Panc1 (cell line): ENCODE data around the gene CRYBG3. TPM values are rescaled to one million over a fixed set of nuclear protein-coding genes. Genes with fewer than 3 reads are reported as not detected.
A peak's percentile ranks its signal among the peaks of the same experiment; 100 is the strongest.

Source experiments
- ATAC-seq: fragments of 200-7000 bp; cut with Tn5 transposase; 2 replicates; pipeline ENCODE4 v1.9.1; 2020; ENCODE audit warnings: mild to moderate bottlenecking, moderate library complexity
- BruUV-seq: library from RNA; stranded (reverse); fragments of 400-500 nt; replicated peaks from 2 replicates; lab custom pipeline; 2021; lab: Mats Ljungman, UMichigan
- CTCF ChIA-PET: fragments of 300-600 bp; sonication (Branson Sonifier 250); formaldehyde crosslinking; loops from one replicate; lab custom pipeline; 2022; ENCODE audit warnings: antibody characterized with exemption; lab: Charles Lee
- POLR2A ChIA-PET: fragments of 300-600 bp; sonication (Branson Sonifier 250); formaldehyde crosslinking; loops from one replicate; lab custom pipeline; 2022; ENCODE audit warnings: antibody characterized with exemption; lab: Charles Lee
- DNase-seq: peaks from one replicate; pipeline ENCODE4 v3.0.0-alpha.2; 2010; ENCODE audit warnings: low read depth, low spot score
- H3K27ac ChIP-seq: 2 replicates; pipeline ENCODE4 v1.5.1; 2011; ENCODE audit warnings: mild to moderate bottlenecking, low read length, inconsistent platforms
- H3K27me3 ChIP-seq: fragments of 200-500 bp; sonication (Bioruptor generic); 2 replicates; pipeline ENCODE4 v1.6.0; 2014; ENCODE audit warnings: low read length, inconsistent platforms; ENCODE audit not compliant: control insufficient read depth, insufficient read depth
- H3K36me3 ChIP-seq: fragments of 200-500 bp; sonication (Bioruptor generic); 2 replicates; pipeline ENCODE4 v1.5.1; 2014; ENCODE audit warnings: inconsistent platforms, mild to moderate bottlenecking, low read length, moderate library complexity; ENCODE audit not compliant: control insufficient read depth, insufficient read depth
- H3K4me1 ChIP-seq: 2 replicates; pipeline ENCODE4 v1.5.1; 2011; ENCODE audit warnings: inconsistent platforms, mild to moderate bottlenecking, low read length, moderate library complexity; ENCODE audit not compliant: control insufficient read depth, insufficient read depth
- H3K4me3 ChIP-seq, 2 experiments: 2 replicates each; pipeline ENCODE4 v1.5.1; 2011 to 2012; ENCODE audit warnings: low read depth in 2 of 2, low read length in 2 of 2, mild to moderate bottlenecking in 2 of 2, inconsistent platforms in 1 of 2, moderate library complexity in 1 of 2
- H3K9me3 ChIP-seq: fragments of 200-500 bp; sonication (Bioruptor generic); 2 replicates; pipeline ENCODE4 v1.5.1; 2014; ENCODE audit warnings: low read depth, mild to moderate bottlenecking, inconsistent platforms, low read length, moderate library complexity; ENCODE audit not compliant: control insufficient read depth, insufficient read depth
- POLR2AphosphoS5 ChIP-seq: IDR thresholded peaks from 2 replicates; pipeline ENCODE4 v1.6.1; 2012; ENCODE audit warnings: mild to moderate bottlenecking, low read depth, low read length, moderate library complexity
- SIN3A ChIP-seq: IDR thresholded peaks from 2 replicates; pipeline ENCODE4 v1.6.1; 2012; ENCODE audit warnings: low read depth, mild to moderate bottlenecking, low read length, moderate library complexity, borderline replicate concordance; ENCODE audit not compliant: insufficient read depth
- TCF7L2 ChIP-seq: IDR thresholded peaks from 2 replicates; pipeline ENCODE4 v1.6.1; 2011; ENCODE audit warnings: mild to moderate bottlenecking, low read depth, low read length, inconsistent platforms
- in situ Hi-C: cut with HindIII; loops from 2 replicates; pipeline ENCODE4 v1.10.0; 2016; ENCODE audit warnings: low sequenced_read_pairs, low pct_unique_long_range_greater_than_20kb
- intact Hi-C: fragments of 100-400 bp; cut with micrococcal nuclease; formaldehyde crosslinking; loops from one replicate; pipeline ENCODE4 v1.10.0; 2022; ENCODE audit not compliant: unreplicated experiment
- total RNA-seq: library from RNA; stranded (reverse); gene quantifications from one replicate; pipeline ENCODE4 v1.2.1, GENCODE V29; 2021; ENCODE audit not compliant: unreplicated experiment
- TF ChIP-seq, protein P1 (sequence below): fragments of 450-650 bp; IDR thresholded peaks from 2 replicates; pipeline ENCODE4 v1.5.1; 2017; ENCODE audit warnings: mild to moderate bottlenecking
- TF ChIP-seq, protein P2 (sequence below), 2 experiments: IDR thresholded peaks; 2 replicates each; pipeline ENCODE4 v1.6.1; 2011 to 2012; ENCODE audit warnings: low read depth in 2 of 2, control low read depth in 1 of 2, low read length in 1 of 2, mild to moderate bottlenecking in 1 of 2, moderate library complexity in 1 of 2; ENCODE audit not compliant: insufficient read depth in 1 of 2

Gene CRYBG3
- total RNA-seq, 1 experiment from 2014 or later = 24.6 TPM

DNA sequence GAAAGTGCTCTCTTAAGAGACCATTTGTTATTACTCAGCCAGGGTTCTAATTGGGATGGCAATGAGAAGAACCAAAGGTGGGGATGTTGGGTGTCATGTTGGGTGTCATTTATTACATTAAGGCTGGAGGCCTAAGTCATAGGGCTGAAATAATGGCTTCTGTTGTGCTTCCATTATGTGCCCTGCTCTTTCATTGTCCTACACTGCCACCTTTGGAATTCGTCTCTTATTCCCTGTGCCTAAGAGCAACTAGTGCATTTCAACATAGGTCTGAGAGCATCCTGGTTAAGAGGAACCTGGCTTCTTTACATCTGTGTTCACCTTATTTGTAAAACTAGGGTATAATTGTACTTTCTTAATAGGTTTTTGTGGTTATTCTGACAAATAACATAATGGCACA is 118.2 kb downstream of the CRYBG3 start:
- no peak overlapping the region for H3K27ac ChIP-seq
- no TSS peak for BruUV-seq
- TF ChIP-seq, protein P1, sequence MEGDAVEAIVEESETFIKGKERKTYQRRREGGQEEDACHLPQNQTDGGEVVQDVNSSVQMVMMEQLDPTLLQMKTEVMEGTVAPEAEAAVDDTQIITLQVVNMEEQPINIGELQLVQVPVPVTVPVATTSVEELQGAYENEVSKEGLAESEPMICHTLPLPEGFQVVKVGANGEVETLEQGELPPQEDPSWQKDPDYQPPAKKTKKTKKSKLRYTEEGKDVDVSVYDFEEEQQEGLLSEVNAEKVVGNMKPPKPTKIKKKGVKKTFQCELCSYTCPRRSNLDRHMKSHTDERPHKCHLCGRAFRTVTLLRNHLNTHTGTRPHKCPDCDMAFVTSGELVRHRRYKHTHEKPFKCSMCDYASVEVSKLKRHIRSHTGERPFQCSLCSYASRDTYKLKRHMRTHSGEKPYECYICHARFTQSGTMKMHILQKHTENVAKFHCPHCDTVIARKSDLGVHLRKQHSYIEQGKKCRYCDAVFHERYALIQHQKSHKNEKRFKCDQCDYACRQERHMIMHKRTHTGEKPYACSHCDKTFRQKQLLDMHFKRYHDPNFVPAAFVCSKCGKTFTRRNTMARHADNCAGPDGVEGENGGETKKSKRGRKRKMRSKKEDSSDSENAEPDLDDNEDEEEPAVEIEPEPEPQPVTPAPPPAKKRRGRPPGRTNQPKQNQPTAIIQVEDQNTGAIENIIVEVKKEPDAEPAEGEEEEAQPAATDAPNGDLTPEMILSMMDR = peak; percentile 20; the same call in 1 of the 2 replicates
- no peak for TF ChIP-seq POLR2AphosphoS5
- TF ChIP-seq, protein P2, sequence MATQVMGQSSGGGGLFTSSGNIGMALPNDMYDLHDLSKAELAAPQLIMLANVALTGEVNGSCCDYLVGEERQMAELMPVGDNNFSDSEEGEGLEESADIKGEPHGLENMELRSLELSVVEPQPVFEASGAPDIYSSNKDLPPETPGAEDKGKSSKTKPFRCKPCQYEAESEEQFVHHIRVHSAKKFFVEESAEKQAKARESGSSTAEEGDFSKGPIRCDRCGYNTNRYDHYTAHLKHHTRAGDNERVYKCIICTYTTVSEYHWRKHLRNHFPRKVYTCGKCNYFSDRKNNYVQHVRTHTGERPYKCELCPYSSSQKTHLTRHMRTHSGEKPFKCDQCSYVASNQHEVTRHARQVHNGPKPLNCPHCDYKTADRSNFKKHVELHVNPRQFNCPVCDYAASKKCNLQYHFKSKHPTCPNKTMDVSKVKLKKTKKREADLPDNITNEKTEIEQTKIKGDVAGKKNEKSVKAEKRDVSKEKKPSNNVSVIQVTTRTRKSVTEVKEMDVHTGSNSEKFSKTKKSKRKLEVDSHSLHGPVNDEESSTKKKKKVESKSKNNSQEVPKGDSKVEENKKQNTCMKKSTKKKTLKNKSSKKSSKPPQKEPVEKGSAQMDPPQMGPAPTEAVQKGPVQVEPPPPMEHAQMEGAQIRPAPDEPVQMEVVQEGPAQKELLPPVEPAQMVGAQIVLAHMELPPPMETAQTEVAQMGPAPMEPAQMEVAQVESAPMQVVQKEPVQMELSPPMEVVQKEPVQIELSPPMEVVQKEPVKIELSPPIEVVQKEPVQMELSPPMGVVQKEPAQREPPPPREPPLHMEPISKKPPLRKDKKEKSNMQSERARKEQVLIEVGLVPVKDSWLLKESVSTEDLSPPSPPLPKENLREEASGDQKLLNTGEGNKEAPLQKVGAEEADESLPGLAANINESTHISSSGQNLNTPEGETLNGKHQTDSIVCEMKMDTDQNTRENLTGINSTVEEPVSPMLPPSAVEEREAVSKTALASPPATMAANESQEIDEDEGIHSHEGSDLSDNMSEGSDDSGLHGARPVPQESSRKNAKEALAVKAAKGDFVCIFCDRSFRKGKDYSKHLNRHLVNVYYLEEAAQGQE (IDR thresholded peaks at IDR 0.05; ENCODE audit: insufficient read depth in 1 of 2, low read depth in 2 of 2, low read length in 1 of 2) = no peak
- TF ChIP-seq TCF7L2 = no peak
- no peak for TF ChIP-seq SIN3A
- no peaks in the 10 kb centered on the region for H3K9me3 ChIP-seq
- ChIA-PET POLR2A (no interaction called here), CTCF (no interaction called here)
- DNase-seq = no peak
- in situ Hi-C loops (no loop called here), intact Hi-C loops (loop anchor here (10.0 kb wide), 1 partner anchor 145 kb away; no protein-coding TSS in a partner anchor)
- H3K4me1 ChIP-seq = no peaks in the 10 kb centered on the region
- no peak overlapping the region for H3K4me3 ChIP-seq
- H3K27me3 ChIP-seq = no peaks in the 10 kb centered on the region
- ATAC-seq = peak; percentile 74; the same call in 1 of the 2 replicates
- H3K36me3 ChIP-seq = peaks cover 31% of the 10 kb centered on the region

DNA sequence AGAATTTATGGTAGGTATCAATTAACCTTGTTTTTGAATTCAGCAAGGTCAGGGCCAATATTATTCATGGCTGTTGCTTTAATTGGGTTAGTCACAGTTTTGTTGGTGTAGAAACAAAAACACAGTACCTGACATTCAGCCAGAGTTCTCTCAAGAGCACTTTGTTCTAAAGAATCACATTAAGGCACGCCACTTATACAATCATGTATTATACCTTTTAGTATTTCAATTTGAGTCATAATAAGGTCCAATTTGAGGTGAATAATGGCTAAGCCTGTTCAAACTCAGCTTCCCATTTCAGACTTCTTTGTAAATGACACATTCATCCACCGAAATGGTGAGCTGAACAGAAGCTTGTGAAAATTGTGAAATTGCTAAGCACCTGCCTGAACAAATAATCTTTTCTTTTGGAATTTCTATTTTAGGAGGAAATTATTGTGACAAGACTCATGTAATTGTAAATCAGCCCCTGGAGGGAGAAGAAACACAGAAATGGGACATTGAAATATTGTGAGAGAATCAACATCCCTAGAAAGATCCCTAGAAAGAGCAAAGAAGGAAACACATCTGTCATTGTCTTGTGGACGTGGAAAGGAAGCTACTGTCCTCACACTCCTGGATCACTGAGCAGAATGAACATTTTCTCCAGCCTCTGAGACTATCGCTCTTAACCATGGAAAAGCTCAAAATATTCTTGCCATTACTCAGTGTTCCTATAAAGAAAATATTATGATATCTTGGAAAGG is 121.2 kb downstream of the CRYBG3 start:
- ChIA-PET CTCF (no interaction called here), POLR2A (no interaction called here)
- Histone ChIP-seq H3K36me3 (peaks cover 37% of the 10 kb centered on the region), H3K27me3 (no peaks in the 10 kb centered on the region), H3K27ac (no peak overlapping the region), H3K4me1 (no peaks in the 10 kb centered on the region), H3K9me3 (no peaks in the 10 kb centered on the region), H3K4me3 (no peak overlapping the region)
- ATAC-seq = no peak
- no TSS peak for BruUV-seq
- DNase-seq = no peak
- TF ChIP-seq TCF7L2 = no peak
- TF ChIP-seq, protein P1 = no peak
- TF ChIP-seq SIN3A = no peak
- TF ChIP-seq, protein P2 (IDR thresholded peaks at IDR 0.05; ENCODE audit: insufficient read depth in 1 of 2, low read depth in 2 of 2, low read length in 1 of 2) = no peak
- no peak for TF ChIP-seq POLR2AphosphoS5
- intact Hi-C loops (loop anchor here (10.0 kb wide), 1 partner anchor 148 kb away; no protein-coding TSS in a partner anchor), in situ Hi-C loops (no loop called here)
